ENCODE measurements around the gene PRDM11.
A peak's percentile ranks its signal among the peaks of the same experiment; 100 is the strongest.

The PRDM11 gene

DNA sequence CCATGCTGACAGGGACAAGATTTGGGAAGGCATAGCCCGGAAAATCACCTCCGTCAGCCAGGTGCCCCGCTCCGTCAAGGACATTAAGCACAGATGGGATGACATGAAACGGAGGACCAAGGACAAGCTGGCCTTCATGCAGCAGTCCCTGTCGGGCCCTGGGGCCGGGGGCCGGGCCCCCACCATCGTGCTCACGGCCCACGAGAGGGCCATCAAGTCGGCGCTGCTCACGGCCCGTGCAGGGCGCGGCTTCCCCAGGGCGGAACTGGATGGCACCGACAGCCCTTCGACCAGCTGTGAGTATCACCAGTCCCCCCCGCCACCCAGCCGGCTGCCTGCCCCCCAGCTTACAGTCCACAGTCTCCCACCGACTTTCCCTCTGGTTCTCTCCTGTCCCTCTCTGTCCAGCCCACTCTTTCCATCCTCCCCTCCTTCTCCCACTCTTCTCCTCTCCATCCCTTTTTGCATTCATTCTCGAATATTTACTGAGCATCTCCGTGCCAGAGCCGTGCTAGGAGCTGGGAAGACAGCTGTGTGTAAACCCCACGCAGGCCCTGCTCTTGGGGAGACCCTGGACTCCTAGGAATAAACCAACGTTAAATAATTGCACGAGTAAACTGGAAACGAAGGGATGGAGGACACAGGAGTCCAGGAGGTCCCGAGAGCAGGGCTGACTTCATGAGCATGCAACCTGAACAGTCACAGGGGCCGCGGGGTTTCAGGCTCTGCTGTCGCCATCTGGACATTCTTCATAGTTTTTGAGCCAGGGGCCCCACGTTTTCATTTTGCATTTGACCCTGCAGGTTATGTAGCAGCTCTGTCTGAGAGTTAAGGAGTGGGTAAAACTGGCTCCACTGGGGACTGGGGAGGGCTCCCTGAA lies 62.8 kb downstream of the PRDM11 start:
- H3K27ac ChIP-seq = no peak overlapping the region

DNA sequence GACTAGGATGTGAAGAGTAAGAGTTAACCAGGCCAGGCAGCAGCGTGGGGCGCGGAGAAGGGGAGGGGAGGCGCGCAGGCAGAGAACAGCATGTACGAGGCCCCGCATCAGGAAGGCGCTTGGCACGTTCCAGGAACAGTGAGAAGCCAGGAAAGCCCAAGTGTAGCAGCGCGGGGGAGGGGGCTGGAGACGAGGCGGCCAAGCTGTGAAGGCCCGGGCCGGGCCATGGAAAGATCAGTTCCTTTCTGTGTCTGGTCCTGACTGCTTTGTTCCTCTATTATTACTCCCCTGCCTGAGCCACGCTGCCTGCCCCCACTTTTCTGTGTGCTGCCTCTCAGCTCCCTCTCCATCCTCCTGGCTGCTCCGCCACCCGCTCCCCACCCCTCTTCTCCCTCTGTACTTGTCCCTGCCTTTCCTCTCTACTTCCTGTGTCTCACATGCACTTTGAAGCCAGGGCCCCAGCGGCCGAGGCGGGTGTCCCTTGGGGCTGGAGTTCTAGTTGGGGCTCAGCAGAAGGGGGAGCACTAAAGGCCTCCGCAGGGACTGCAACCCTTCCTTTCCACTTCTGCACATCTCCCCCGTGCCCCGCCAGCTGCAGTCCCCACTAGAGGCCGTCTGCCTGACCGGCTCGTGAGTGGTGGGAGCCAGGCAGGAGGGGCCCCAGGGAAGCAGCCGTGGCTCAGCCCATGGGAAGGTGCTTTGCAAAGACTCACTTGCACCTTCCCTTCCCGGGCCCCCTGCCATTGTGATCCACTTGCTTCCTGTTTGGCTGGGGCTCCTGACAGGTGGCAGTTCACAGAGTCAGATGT lies 63.7 kb downstream of the PRDM11 start:
- TF ChIP-seq, protein P1, sequence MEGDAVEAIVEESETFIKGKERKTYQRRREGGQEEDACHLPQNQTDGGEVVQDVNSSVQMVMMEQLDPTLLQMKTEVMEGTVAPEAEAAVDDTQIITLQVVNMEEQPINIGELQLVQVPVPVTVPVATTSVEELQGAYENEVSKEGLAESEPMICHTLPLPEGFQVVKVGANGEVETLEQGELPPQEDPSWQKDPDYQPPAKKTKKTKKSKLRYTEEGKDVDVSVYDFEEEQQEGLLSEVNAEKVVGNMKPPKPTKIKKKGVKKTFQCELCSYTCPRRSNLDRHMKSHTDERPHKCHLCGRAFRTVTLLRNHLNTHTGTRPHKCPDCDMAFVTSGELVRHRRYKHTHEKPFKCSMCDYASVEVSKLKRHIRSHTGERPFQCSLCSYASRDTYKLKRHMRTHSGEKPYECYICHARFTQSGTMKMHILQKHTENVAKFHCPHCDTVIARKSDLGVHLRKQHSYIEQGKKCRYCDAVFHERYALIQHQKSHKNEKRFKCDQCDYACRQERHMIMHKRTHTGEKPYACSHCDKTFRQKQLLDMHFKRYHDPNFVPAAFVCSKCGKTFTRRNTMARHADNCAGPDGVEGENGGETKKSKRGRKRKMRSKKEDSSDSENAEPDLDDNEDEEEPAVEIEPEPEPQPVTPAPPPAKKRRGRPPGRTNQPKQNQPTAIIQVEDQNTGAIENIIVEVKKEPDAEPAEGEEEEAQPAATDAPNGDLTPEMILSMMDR (conservative IDR thresholded peaks at IDR 0.05) = no peak
- H3K27ac ChIP-seq = no peak overlapping the region

More for the DNA sequence above, 62.8 kb downstream of the PRDM11 start:
- TF ChIP-seq, protein P1 (conservative IDR thresholded peaks at IDR 0.05) = no peak

DNA sequence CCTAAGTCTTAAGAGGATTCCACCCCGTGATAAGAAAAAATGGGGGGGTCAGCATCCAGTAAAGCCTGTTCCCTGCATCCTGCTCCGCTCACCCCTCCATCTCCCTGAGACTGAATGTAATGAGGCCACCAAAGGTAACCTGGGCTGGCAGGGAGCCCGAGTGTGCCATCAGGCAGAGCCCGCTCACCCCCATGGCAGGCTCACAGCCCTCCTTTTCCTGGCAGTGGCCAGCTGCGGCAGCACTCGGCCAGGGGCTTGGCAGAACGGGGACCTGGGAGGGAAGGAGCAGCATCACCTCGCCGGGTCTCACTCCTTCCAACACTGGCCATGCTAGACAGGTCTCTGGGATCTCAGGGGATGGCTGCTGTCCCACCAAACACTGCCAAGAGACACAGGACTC lies 64.4 kb downstream of the PRDM11 start:
- no peak overlapping the region for H3K27ac ChIP-seq

DNA sequence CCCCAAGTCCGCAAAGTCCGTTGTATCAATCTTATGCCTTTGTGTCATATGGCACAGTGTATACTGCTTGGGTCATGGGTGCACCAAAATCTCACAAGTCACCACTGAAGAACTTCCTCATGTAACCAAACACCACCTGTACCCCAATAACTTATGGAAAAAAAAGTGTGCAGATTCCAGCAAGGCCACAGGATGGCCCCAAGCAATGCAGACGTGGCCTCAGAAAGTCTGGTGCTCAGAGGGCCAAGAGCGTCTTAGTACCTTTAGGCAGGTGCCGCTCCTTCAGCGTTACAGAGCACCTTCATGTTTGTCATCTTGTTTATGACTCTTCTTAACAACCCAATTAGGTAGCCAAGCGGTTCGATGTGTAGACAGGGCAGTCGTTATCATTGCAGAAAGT lies 65.3 kb downstream of the PRDM11 start:
- TF ChIP-seq, protein P1 (conservative IDR thresholded peaks at IDR 0.05) = 0 out of 2 replicates have a peak, but pooled peaks have one; percentile 13
- no peak overlapping the region for H3K27ac ChIP-seq

More for the DNA sequence above, 64.4 kb downstream of the PRDM11 start:
- TF ChIP-seq, protein P1 (conservative IDR thresholded peaks at IDR 0.05) = no peak

DNA sequence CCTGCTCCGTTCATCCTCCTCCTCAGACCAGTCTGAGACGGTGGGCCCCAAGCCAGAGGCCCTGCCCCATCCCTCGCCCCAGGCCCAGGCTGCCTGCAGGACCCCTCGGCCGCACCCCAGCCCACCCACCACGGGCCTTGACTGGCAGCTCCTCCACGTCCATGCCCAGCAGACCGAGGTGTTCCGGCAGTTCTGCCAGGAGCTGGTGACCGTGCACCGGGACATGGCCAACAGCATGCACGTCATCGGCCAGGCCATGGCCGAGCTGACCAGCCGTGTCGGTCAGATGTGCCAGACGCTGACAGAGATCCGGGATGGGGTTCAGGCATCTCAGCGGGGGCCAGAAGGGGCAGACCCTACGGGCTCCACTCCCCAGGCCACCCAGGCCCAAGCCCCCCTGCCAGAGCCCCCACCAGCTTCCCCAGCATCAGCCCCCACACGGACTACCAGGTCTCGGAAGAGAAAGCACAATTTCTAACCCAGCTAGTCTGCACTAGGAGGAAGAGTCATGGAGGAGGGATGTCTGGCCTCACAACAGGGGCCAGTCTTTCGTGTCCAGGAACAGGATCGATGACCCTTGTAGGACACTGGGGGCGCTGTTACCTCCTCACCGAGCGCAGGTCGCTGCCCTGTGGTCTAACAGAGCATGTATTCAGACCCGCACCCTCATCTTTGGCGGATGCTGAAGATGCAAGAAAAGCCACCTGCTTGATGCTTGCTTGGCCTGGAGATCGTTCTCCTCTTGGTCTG lies 66.3 kb downstream of the PRDM11 start:
- H3K27ac ChIP-seq = no peak overlapping the region
- TF ChIP-seq, protein P1 (conservative IDR thresholded peaks at IDR 0.05) = no peak

DNA sequence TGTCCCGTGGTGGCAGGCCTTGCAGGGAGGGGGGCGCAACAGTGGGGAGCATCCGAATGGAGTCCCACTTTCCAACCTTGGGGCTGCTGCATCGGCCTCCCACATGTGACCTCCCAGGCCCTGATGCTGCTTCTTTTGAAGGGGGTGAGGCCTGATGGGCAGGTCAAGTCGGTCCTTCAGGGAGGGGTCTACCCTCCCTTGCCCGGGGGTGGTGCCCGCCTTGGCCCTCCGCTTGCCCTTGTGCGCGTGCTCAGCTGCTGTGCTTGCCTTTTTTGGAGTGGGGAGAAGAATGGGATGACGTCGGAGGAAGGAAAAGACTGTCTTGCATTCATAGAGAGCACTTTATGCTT lies 66.9 kb downstream of the PRDM11 start:
- TF ChIP-seq, protein P1 (conservative IDR thresholded peaks at IDR 0.05) = no peak
- no peak overlapping the region for H3K27ac ChIP-seq

DNA sequence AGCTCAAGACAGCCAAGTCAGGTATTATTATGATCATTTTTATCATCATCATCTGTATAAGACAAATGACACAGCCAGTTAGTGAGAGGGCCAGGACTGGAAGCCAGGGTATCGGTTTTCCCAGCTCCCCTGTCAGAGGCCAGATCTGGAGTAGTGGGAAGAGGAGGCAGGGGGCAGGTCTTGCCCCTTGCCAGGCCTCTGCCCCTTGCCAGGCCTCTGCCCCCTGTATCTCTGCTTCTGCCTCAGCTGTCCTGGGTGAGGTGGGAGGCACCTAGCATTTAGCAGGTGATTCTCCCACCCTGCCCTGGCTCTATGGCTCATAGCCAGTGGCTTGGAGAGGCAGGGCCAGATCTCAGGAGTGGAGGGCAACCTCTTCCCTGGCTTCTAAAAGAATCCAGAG lies 67.3 kb downstream of the PRDM11 start:
- no peak overlapping the region for H3K27ac ChIP-seq
- TF ChIP-seq, protein P1 (conservative IDR thresholded peaks at IDR 0.05) = no peak
